GDM1 (cell line): Measurements from ENCODE around the gene CCDC38.
"Not testable (repeated sequence)": the region's sequence is repeated elsewhere in the genome, so short reads cannot be mapped to it uniquely, and the experiment has no call there.

Experiments used
- DNase-seq: peaks from one replicate; lab custom pipeline; 2025; lab: John Stamatoyannopoulos, UW

Gene CCDC38

DNA sequence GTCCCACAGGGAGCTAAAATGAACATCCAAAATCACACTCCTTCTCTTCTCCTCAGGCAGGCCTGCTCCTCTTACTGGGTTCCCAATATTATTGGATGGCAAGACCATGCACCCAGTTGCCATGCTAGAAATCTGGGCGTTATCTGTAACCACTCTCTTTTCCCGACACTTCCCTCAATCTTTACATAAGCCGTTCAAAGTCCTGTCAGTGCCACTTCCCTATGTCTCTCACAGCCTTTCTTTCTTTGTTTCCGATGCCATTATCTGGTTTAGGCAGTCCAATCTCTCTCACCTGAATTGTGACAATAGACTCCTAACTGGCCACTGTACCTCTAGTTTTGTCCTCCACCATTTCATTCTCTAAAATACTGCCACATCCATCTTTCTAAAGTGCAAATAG is 59.5 kb downstream of the CCDC38 start:
- DNase-seq: no peak

- DNase-seq: no peak
Measured at GRCh38 chr12:95882080-95882479, 60.3 kb downstream of the CCDC38 start.

DNA sequence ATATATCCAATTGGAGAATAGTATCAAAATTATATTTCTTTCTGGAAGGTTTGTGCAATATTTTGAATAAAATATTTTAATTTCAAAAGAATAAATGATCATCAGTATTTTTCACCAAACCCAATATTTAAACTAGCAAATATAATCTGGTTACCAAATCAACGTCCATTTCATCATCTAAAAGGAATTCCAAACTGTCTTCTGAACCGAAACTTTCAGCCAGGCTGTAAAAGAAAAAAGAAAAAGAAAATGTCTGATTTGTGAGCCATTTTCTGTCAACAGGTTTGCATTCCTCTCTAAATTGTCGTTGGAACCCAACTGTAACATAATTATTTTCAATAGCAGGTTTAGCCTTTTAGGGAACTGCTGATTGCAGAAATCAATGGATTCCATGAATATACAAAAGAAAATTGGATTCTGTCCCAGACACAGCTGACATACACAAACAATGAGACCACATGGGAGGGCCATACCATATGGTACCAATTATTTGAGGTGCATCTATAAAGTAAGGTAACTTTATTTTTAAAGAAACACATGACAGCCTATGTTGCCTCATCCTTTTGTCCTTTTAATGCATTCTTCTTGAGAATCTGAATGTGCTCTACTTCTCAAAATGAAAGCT is 61.0 kb downstream of the CCDC38 start:
- no peak for DNase-seq

GRCh38 chr12:95880895-95881294 is 61.5 kb downstream of the CCDC38 start:
- DNase-seq: no peak

GRCh38 chr12:95877622-95878021 is 64.8 kb downstream of the CCDC38 start:
- no peak for DNase-seq

DNA sequence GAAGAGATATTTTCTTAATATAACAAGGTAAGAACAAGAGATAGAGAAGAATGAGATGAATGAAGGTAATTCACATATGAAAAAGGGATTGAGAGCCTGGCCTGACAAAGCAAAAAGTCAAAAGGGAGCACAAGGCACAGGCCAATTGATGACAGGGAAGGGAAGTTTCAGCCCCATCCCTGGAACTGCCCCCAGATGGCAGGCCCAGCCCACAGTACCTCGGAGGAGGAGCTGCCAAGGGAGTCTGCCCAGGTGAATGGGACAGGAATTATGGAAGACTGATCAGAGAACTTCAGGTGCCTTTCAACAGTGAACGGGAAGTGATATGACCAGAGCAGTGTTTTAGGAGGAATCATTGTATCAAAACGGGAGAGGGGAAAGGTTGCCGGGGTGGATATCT is 68.0 kb downstream of the CCDC38 start:
- DNase-seq: no peak

DNA sequence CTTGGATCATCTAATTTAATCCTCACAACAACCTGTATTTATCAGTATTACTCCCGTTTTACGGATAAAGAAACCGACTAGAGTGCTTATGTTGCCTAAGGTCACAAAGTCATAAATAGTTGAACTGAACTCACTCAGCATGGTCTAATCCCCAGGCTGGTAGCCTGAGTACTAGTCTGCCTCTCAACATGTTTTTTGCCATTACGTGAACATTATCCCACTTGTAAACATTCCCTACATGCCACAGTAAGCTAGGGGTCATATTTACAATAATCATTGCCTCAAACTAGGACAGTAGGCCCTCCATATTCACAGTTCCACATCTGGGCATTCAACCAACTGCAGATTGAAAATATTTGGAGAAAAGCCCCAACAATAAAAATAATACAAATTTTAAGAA is 71.5 kb downstream of the CCDC38 start:
- DNase-seq: no peak

GRCh38 chr12:95863337-95863736 is 79.1 kb downstream of the CCDC38 start:
- no peak for DNase-seq

- DNase-seq: no peak
Measured at GRCh38 chr12:95862038-95862437, 80.4 kb downstream of the CCDC38 start.

DNA sequence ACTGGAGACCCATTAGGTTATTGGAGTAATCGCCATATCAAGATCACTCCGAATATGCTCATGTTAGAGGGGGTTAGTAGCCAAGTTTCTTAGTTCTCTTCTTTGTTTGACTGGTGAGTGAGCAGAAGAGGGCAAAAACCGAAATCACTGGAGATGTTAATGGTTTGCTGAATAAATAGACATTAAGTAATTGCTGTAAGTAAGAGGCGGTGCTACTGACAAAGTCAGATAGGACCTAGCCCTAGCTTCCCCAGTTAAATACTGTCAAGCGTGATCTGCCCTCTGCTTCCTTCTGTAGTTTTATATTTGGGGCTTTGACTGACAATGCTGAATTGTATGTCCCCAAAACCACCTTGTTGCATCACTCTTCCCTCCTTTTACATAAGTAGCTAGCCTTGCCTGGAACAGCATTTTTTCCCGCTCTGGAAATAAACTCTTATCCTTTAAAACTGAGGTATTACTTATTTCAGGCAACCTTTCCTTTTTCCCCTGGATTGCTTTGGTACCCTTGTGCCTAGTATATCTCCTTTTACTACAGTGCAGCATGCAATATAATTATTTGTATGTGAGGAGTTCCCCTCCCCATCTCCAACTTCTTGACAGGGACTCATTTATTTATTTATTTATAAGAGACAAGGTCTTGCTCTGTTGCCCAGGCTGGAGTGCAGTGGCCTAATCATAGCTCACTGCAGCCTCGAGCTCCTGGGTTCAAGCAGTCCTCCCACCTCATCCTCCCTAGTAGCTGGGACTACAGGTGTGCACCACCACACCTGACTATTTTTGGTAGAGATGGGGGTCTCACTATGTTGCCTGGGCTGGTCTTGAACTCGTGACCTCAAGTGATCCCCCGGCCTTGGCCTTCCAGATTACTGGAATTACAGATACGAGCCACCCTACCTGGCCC is 82.2 kb downstream of the CCDC38 start:
- DNase-seq: no peak

DNA sequence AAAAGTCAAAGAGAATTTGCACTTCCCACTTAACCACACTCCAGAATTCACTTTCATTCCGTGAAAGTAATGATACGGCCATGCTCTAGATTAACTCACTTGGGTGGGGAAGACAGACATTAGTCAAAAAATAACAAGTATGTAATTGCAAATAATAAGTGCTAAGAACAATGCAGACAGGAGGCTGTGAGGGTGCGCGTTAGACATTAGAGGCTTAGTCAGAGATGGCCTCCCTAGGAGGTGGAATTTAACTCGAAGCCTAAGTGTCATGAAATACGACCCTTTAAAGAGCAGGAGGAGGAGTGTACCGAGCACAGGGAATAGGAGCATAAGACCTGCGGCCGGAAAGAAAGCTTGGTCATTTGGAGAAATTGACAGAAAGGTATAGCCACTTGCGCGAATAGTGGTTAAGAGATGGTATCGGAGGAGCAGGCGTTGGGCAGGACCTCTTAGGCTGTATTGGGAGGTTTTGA is 83.0 kb downstream of the CCDC38 start:
- DNase-seq: no peak

DNA sequence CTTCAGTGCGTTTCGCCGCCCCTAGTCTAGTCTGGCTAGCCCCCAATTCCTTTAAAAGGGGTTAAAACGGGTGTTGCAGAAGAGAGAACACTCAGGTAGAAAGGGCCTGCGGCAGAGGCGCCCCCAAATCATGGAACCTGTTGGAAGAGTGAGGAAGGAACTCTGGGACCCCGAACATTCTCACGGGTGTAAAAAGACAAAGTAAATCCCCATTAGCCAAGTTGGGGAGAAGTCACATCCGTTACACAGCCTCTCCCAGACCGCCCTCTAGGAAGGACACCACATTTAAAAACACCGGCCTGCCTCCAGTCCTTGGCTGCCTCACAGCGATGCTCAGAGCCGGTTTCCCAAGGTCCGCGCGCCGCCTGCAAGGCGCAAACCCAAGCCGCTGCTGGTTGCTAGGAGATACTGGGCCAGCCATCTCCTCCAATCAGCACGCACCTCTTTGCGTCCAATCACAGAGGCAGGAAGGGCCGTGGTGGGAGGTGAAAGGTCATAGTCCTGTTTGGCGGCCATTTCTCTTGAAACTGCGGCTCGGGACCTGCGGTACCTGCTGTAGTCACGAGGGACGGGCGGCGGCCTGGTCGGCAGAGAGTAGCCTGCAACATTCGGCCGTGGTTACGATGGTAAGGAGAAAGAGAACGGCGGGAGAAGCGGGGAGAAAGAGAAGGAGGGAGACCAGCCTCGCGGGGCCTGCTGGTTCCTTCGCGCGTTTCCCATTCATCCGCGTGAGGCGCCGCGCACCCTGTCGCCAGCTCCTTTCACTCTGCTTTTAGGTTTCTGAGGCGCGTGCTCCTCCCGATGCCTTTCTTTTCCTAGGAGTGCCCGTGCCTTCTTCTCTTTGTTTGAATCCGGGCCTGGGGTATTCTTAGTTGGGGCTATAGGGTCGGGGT is 83.7 kb downstream of the CCDC38 start, which contains the start of gene SNRPF:
SNRPF (plus strand) TSS at position 502 of the 893 bp plus-strand sequence; CDS start at position 624, 122 bp downstream.
- peak; percentile 89 for DNase-seq

- DNase-seq: no peak
Measured at GRCh38 chr12:95857799-95858198, 84.6 kb downstream of the CCDC38 start.

GRCh38 chr12:95857156-95857555 is 85.3 kb downstream of the CCDC38 start:
- DNase-seq: no peak

GRCh38 chr12:95852133-95852532 is 90.3 kb downstream of the CCDC38 start:
- no peak for DNase-seq

DNA sequence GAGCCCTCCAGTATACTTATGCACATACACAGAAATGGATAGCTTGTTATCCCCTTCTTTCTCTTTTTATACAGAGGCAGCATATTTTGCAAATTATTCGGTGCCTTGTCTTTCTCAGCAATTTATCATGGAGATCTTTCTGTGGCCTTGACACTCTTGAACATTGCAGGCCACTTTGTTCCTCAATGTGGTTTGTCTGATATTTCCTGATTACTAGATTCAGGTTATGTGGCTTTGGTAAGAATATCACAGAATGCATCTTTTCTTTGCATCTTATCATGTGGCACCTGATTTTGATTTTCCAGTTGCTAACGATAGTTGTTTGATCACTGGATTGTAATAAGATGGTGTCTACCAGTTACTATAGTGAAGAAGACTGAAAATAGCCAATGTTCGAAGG is 90.8 kb downstream of the CCDC38 start:
- no peak for DNase-seq

- DNase-seq: no peak
Measured at GRCh38 chr12:95848575-95849388, 93.6 kb downstream of the CCDC38 start.

GRCh38 chr12:95842426-95842825 is 100.0 kb downstream of the CCDC38 start:
- not testable (repeated sequence) for DNase-seq

DNA sequence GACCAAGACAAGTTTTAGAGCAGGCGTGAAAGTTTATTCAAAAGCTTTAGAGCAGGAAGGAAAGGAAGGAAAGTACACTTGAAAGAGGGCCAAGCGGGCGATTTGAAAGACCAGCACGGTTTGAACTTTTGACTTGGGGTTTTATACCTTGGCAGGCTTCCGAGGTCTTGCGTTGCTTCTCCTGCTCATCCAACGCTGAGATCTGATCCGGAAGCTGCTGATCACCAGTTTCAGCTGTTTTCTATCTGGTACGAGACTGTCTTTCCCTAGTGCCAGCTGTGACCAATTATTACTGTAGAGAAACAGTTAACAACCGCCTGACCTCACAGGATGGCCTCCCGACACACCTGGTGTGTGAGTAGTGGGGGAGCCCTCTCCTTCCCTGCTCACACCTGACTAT is 104.3 kb downstream of the CCDC38 start:
- no peak for DNase-seq

GRCh38 chr12:95837240-95838038 is 105.0 kb downstream of the CCDC38 start:
- no peak for DNase-seq
